Testis (tissue), 3 donors: Measurements from ENCODE around the gene OR4S2. TPM values are rescaled to one million over a fixed set of nuclear protein-coding genes. Genes with fewer than 3 reads are reported as not detected.

Source experiments
- DNase-seq: peaks from one replicate; pipeline ENCODE4 v3.0.0-alpha.2; 2019
- H3K27ac ChIP-seq, 2 donors: fragments of 200-600 bp; sonication (generic); one replicate each; pipeline ENCODE4 v1.5.1; 2019
- H3K27me3 ChIP-seq: fragments of 200-600 bp; sonication (generic); one replicate; pipeline ENCODE4 v1.5.1; 2019
- H3K36me3 ChIP-seq: fragments of 200-600 bp; sonication (generic); one replicate; pipeline ENCODE4 v1.5.1; 2017; ENCODE audit warnings: low read depth; ENCODE audit errors: missing control alignments
- H3K4me1 ChIP-seq: fragments of 200-600 bp; sonication (generic); one replicate; pipeline ENCODE4 v1.5.1; 2019
- H3K4me3 ChIP-seq, 2 donors: fragments of 200-600 bp; sonication (generic); one replicate each; pipeline ENCODE4 v1.5.1; 2017 to 2019
- H3K9me3 ChIP-seq: fragments of 200-600 bp; sonication (generic); one replicate; pipeline ENCODE4 v1.5.1; 2017
- POLR2A ChIP-seq: fragments of 450-650 bp; IDR thresholded peaks from one replicate; pipeline ENCODE4 v1.6.1; 2017; ENCODE audit warnings: antibody characterized with exemption, mild to moderate bottlenecking, moderate library complexity
- WGBS, 2 donors: methylation state at CpG; one replicate each; pipeline ENCODE4 v1.1.5; 2018; 5-methylcytosine and 5-hydroxymethylcytosine counted together
- intact Hi-C: fragments of 100-400 bp; cut with DNase I; formaldehyde crosslinking; loops from one replicate; pipeline ENCODE4 v1.15.1; 2023; ENCODE audit warnings: low total_unique reads
- polyA plus RNA-seq: library from polyadenylated mRNA; stranded (reverse); fragments of 350-450 nt; fragmentation: Illumina TruSeq; extraction: RNeasy Lipid Tissue Mini Kit (QIAGEN cat#74804); gene quantifications from one replicate; pipeline ENCODE4 v1.2.3, GENCODE V29; 2014; ENCODE audit warnings: low read depth, low replicate concordance; ENCODE audit not compliant: insufficient read depth
- total RNA-seq, 2 donors: library from RNA; depleted of rRNA; stranded (reverse); fragments of >200 nt; gene quantifications; one replicate each; pipeline ENCODE4 v1.2.3, GENCODE V29; 2016
- TF ChIP-seq, protein P1 (sequence below), 3 experiments: fragments of 450-650 bp in 2 of 3; fragments of 200-600 bp in 1 of 3; sonication (generic) in 1 of 3; IDR thresholded peaks; one replicate each; pipeline ENCODE4 v1.5.1; 2016 to 2019; ENCODE audit warnings: antibody characterized with exemption in 3 of 3, mild to moderate bottlenecking in 2 of 3, moderate library complexity in 1 of 3

The OR4S2 gene
- total and polyA plus RNA-seq, 3 donors from 2014 or later, result not detected

DNA sequence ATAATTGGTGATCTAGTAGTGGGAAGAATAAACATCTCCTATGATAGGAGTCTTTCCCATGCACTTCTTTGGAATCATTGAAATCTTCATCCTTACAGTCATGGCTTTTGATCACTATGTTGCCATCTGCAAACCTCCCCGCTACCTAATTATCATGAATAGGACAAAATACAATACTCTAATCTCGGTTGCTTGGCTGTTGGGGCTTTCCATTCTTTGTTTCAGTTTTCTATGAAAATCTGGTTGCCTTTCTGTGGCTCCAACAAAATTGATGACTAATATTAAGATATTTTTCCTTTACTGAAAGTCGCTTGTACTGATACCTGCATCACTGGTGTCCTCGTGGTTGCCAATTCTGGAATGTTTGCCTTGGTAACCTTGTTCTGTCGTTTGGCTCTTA lies 25.7 kb downstream of the OR4S2 start:
- 58 to 59% methylated on average over 5 of the region's 5 CpGs for WGBS, 2 donors
- TF ChIP-seq POLR2A, result no peak
- TF ChIP-seq, protein P1, sequence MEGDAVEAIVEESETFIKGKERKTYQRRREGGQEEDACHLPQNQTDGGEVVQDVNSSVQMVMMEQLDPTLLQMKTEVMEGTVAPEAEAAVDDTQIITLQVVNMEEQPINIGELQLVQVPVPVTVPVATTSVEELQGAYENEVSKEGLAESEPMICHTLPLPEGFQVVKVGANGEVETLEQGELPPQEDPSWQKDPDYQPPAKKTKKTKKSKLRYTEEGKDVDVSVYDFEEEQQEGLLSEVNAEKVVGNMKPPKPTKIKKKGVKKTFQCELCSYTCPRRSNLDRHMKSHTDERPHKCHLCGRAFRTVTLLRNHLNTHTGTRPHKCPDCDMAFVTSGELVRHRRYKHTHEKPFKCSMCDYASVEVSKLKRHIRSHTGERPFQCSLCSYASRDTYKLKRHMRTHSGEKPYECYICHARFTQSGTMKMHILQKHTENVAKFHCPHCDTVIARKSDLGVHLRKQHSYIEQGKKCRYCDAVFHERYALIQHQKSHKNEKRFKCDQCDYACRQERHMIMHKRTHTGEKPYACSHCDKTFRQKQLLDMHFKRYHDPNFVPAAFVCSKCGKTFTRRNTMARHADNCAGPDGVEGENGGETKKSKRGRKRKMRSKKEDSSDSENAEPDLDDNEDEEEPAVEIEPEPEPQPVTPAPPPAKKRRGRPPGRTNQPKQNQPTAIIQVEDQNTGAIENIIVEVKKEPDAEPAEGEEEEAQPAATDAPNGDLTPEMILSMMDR (IDR thresholded peaks at IDR 0.05), result no peak
- Histone ChIP-seq H3K9me3 (no peaks in the 10 kb centered on the region), H3K27ac (no peak overlapping the region), H3K36me3 (no peaks in the 10 kb centered on the region), H3K4me3 (no peak overlapping the region), H3K27me3 (no peaks in the 10 kb centered on the region), H3K4me1 (no peaks in the 10 kb centered on the region)
- no peak for DNase-seq
- intact Hi-C loops, result no loop called here

DNA sequence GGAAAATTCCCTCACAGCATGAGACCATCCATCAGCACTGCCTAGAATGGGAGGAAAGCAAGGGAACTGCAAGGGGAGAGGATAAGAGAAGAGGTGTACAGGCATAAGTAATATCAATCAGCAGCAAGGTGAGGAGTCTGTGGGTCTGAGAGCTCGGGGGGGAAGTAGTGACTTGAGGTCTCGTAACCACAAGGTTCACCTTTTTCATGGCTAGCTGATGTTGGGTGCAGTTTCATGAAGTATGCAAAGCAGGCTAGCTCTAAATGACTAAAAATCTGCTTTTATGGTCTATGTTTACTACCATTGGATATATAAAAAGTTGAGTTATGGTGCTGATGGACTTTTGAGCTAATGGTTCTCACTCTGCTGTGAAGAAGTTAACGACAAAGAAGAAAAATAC lies 49.7 kb downstream of the OR4S2 start:
- Histone ChIP-seq H3K9me3 (no peaks in the 10 kb centered on the region), H3K36me3 (no peaks in the 10 kb centered on the region), H3K27ac (no peak overlapping the region), H3K27me3 (no peaks in the 10 kb centered on the region), H3K4me3 (no peak overlapping the region), H3K4me1 (no peaks in the 10 kb centered on the region)
- 72 to 80% methylated on average over 3 of the region's 3 CpGs for WGBS, 2 donors
- TF ChIP-seq POLR2A, result no peak
- TF ChIP-seq, protein P1 (IDR thresholded peaks at IDR 0.05), result no peak
- intact Hi-C loops, result no loop called here
- DNase-seq, result no peak

DNA sequence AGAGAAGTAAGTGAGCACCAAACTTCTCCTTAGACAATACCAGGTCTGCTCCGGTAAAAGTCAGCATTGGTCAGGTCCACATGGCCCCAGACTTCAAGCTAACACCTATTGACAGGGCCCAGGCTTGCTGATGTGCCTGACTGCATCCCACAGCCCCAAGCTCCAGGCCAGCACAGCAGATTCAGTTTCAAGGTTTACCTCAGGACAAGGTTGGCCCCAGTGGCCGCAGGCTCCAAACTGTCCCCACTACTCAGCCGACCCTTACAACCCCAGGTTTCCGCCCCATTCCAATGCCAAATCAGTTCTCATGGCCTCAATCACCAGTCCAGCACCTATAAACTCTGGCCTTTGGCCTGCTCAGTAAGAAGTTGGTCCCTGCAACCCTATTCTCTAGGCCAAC lies 53.3 kb downstream of the OR4S2 start:
- H3K4me1 ChIP-seq, result no peaks in the 10 kb centered on the region
- no peaks in the 10 kb centered on the region for H3K27me3 ChIP-seq
- no peak for DNase-seq
- TF ChIP-seq POLR2A, result no peak
- TF ChIP-seq, protein P1 (IDR thresholded peaks at IDR 0.05), result no peak
- no peak overlapping the region for H3K4me3 ChIP-seq
- WGBS, 2 donors, result 67 to 80% methylated on average over 1 to 4 of the region's 4 CpGs
- H3K36me3 ChIP-seq, result no peaks in the 10 kb centered on the region
- H3K27ac ChIP-seq, result no peak overlapping the region
- intact Hi-C loops, result no loop called here
- no peaks in the 10 kb centered on the region for H3K9me3 ChIP-seq

Other genes with a start within 250 kb of the OR4S2 start
- gene OR4C15, start 93.9 kb upstream of the OR4S2 start, total RNA-seq, result not detected
- gene OR4C15, start 93.9 kb upstream of the OR4S2 start, polyA plus RNA-seq, result not detected
- gene OR4C16, start 76.2 kb upstream of the OR4S2 start, total RNA-seq, result not detected
- gene OR4C16, start 76.2 kb upstream of the OR4S2 start, polyA plus RNA-seq, result not detected
- not detected for gene OR4C11, start 40.7 kb upstream of the OR4S2 start, total RNA-seq
- gene OR4C11, start 40.7 kb upstream of the OR4S2 start, polyA plus RNA-seq, result not detected
- not detected for gene OR4P4, start 13.2 kb upstream of the OR4S2 start, total RNA-seq
- not detected for gene OR4P4, start 13.2 kb upstream of the OR4S2 start, polyA plus RNA-seq
- gene OR4C6, start 13.9 kb downstream of the OR4S2 start, total RNA-seq, result not detected
- gene OR4C6, start 13.9 kb downstream of the OR4S2 start, polyA plus RNA-seq, result not detected
- not detected for gene OR5D13, start 125.1 kb downstream of the OR4S2 start, total RNA-seq
- not detected for gene OR5D13, start 125.1 kb downstream of the OR4S2 start, polyA plus RNA-seq
- not detected for gene OR5D14, start 147.2 kb downstream of the OR4S2 start, total RNA-seq
- gene OR5D14, start 147.2 kb downstream of the OR4S2 start, polyA plus RNA-seq, result not detected
- gene OR5L1, start 163.0 kb downstream of the OR4S2 start, total RNA-seq, result not detected
- not detected for gene OR5L1, start 163.0 kb downstream of the OR4S2 start, polyA plus RNA-seq
- not detected for gene OR5D18, start 171.3 kb downstream of the OR4S2 start, total RNA-seq
- not detected for gene OR5D18, start 171.3 kb downstream of the OR4S2 start, polyA plus RNA-seq
- not detected for gene OR5L2, start 178.9 kb downstream of the OR4S2 start, total RNA-seq
- gene OR5L2, start 178.9 kb downstream of the OR4S2 start, polyA plus RNA-seq, result not detected
- gene OR5D16, start 190.4 kb downstream of the OR4S2 start, total RNA-seq, result not detected
- not detected for gene OR5D16, start 190.4 kb downstream of the OR4S2 start, polyA plus RNA-seq
- gene TRIM51, start 235.0 kb downstream of the OR4S2 start, total RNA-seq, result under 1 TPM in 1 of 2 donors, not detected in 1; 0.56 TPM
- gene TRIM51, start 235.0 kb downstream of the OR4S2 start, polyA plus RNA-seq, result 0.20 TPM